ENCODE results near the gene BBC3. TPM values are rescaled to one million over a fixed set of nuclear protein-coding genes. Genes with fewer than 3 reads are reported as not detected.

BBC3 gene
- total and polyA plus RNA-seq, 7 experiments from 2014 or later: 8.5 to 42.0 (median 16.3) TPM

GRCh38 chr19:47215581-47215980, 15.4 kb downstream of the BBC3 start:
- Mint-ChIP-seq H3K36me3 (peaks cover 0 to 4% (median 3%) of the 10 kb centered on the region in 5 donors), H3K4me1 (peaks cover 3 to 12% (median 6%) of the 10 kb centered on the region in 7 donors), H3K9me3 (no peaks in the 10 kb centered on the region), H3K27ac (peak overlapping the region in 2 of 9 donors; percentile 3 to 30), H3K4me3 (no peak overlapping the region), H3K27me3 (no peaks in the 10 kb centered on the region)
- Histone ChIP-seq H3K4me1 (ENCODE audit: control insufficient read depth in 2 of 2, insufficient read depth in 2 of 2, low read length in 2 of 2) (peaks cover 5 to 7% of the 10 kb centered on the region in 2 donors), H3K27me3 (ENCODE audit: control insufficient read depth in 2 of 2, insufficient read depth in 2 of 2, low read length in 2 of 2) (no peaks in the 10 kb centered on the region), H3K4me3 (ENCODE audit: low read length) (no peak overlapping the region), H3K27ac (ENCODE audit: low read depth, low read length) (no peak overlapping the region), H3K9me3 (ENCODE audit: control insufficient read depth in 2 of 3, low read length in 3 of 3) (no peaks in the 10 kb centered on the region), H3K36me3 (ENCODE audit: control insufficient read depth in 2 of 3, insufficient read depth in 3 of 3, low read length in 3 of 3) (no peaks in the 10 kb centered on the region)
- no peak for ATAC-seq
- ChIA-PET POLR2A (interaction anchor here (0.6 to 1.0 kb wide), 4 partner anchors 10 to 594 kb away, joined by 3 to 5 read pairs (median 4); no protein-coding TSS in a partner anchor), CTCF (interaction anchor here (1.0 kb wide), 1 partner anchor 29 kb away, joined by 4 read pairs; no protein-coding TSS in a partner anchor)
- DNase-seq: no peak
- intact Hi-C loops (cut with micrococcal nuclease): no loop called here

- peak overlapping the region; percentile 55 to 88 (median 82) for H3K27ac Mint-ChIP-seq
- ATAC-seq: peak; percentile 97
- H3K27ac ChIP-seq (ENCODE audit: low read depth, low read length): peak overlapping the region; percentile 49
Observed at GRCh38 chr19:47210689-47211316, 20.2 kb downstream of the BBC3 start.

GRCh38 chr19:47210180-47210490, 20.9 kb downstream of the BBC3 start:
- Mint-ChIP-seq H3K36me3 (peaks cover 0 to 41% (median 14%) of the 10 kb centered on the region in 5 donors), H3K4me3 (no peak overlapping the region), H3K4me1 (peaks cover 8 to 33% (median 14%) of the 10 kb centered on the region in 7 donors), H3K27me3 (no peaks in the 10 kb centered on the region), H3K27ac (peak overlapping the region in 4 of 9 donors; percentile 31 to 88 (median 87)), H3K9me3 (no peaks in the 10 kb centered on the region)
- Histone ChIP-seq H3K27me3 (ENCODE audit: control insufficient read depth in 2 of 2, insufficient read depth in 2 of 2, low read length in 2 of 2) (no peaks in the 10 kb centered on the region), H3K4me1 (ENCODE audit: control insufficient read depth in 2 of 2, insufficient read depth in 2 of 2, low read length in 2 of 2) (peaks cover 8 to 10% of the 10 kb centered on the region in 2 donors), H3K36me3 (ENCODE audit: control insufficient read depth in 2 of 3, insufficient read depth in 3 of 3, low read length in 3 of 3) (peaks cover 5 to 51% (median 5%) of the 10 kb centered on the region in 3 experiments), H3K9me3 (ENCODE audit: control insufficient read depth in 2 of 3, low read length in 3 of 3) (no peaks in the 10 kb centered on the region), H3K4me3 (ENCODE audit: low read length) (no peak overlapping the region), H3K27ac (ENCODE audit: low read depth, low read length) (no peak overlapping the region)
- POLR2A ChIA-PET: interaction anchor here (0.6 to 6.4 kb wide), 20 partner anchors 10 to 97 kb away, joined by 3 to 67 read pairs (median 7); partner anchors contain the start of genes SAE1 and ZC3H4
- intact Hi-C loops (cut with micrococcal nuclease): loop anchor here (1.0 kb wide), 7 partner anchors 16 to 80 kb away; partner anchors contain the start of gene SAE1 (in 1 of the 2)
- CTCF ChIA-PET: interaction anchor here (0.6 to 6.8 kb wide), 23 partner anchors 12 to 1794 kb away, joined by 3 to 183 read pairs (median 10); partner anchors contain the start of genes CCDC9 and SAE1
- ATAC-seq (no peak), DNase-seq (no peak)

More at GRCh38 chr19:47210689-47211316, 20.2 kb downstream of the BBC3 start:
- CTCF ChIA-PET: interaction anchor here (0.6 to 6.8 kb wide), 28 partner anchors 9 to 1795 kb away, joined by 3 to 183 read pairs (median 8); partner anchors contain the start of genes CCDC9 and SAE1
- DNase-seq: peak; percentile 51 to 83 (median 76)
- no peak overlapping the region for H3K4me3 ChIP-seq (ENCODE audit: low read length)
- no peaks in the 10 kb centered on the region for H3K27me3 ChIP-seq (ENCODE audit: control insufficient read depth in 2 of 2, insufficient read depth in 2 of 2, low read length in 2 of 2)
- intact Hi-C loops (cut with micrococcal nuclease): loop anchor here (1.0 kb wide), 7 partner anchors 15 to 81 kb away; partner anchors contain the start of gene SAE1 (in 1 of the 2)
- H3K36me3 ChIP-seq (ENCODE audit: control insufficient read depth in 2 of 3, insufficient read depth in 3 of 3, low read length in 3 of 3): peaks cover 0 to 44% (median 4%) of the 10 kb centered on the region in 3 experiments
- Mint-ChIP-seq H3K27me3 (no peaks in the 10 kb centered on the region), H3K4me1 (peaks cover 8 to 30% (median 14%) of the 10 kb centered on the region in 7 donors), H3K36me3 (peaks cover 0 to 37% (median 11%) of the 10 kb centered on the region in 5 donors), H3K4me3 (peak overlapping the region in 8 of 10 donors; percentile 5 to 53 (median 18)), H3K9me3 (no peaks in the 10 kb centered on the region)
- POLR2A ChIA-PET: interaction anchor here (0.6 to 6.4 kb wide), 21 partner anchors 9 to 97 kb away, joined by 3 to 67 read pairs (median 6); partner anchors contain the start of genes SAE1 and ZC3H4
- no peaks in the 10 kb centered on the region for H3K9me3 ChIP-seq (ENCODE audit: control insufficient read depth in 2 of 3, low read length in 3 of 3)
- peaks cover 8 to 10% of the 10 kb centered on the region in 2 donors for H3K4me1 ChIP-seq (ENCODE audit: control insufficient read depth in 2 of 2, insufficient read depth in 2 of 2, low read length in 2 of 2)

- peaks cover 8 to 10% of the 10 kb centered on the region in 2 donors for H3K4me1 ChIP-seq (ENCODE audit: control insufficient read depth in 2 of 2, insufficient read depth in 2 of 2, low read length in 2 of 2)
- ATAC-seq (no peak), DNase-seq (no peak)
- no peak overlapping the region for H3K4me3 ChIP-seq (ENCODE audit: low read length)
- no peaks in the 10 kb centered on the region for H3K9me3 ChIP-seq (ENCODE audit: control insufficient read depth in 2 of 3, low read length in 3 of 3)
- intact Hi-C loops (cut with micrococcal nuclease): loop anchor here (1.0 kb wide), 7 partner anchors 17 to 79 kb away; partner anchors contain the start of gene SAE1 (in 1 of the 2)
- peaks cover 5 to 57% (median 11%) of the 10 kb centered on the region in 3 experiments for H3K36me3 ChIP-seq (ENCODE audit: control insufficient read depth in 2 of 3, insufficient read depth in 3 of 3, low read length in 3 of 3)
- peaks cover 8 to 36% (median 14%) of the 10 kb centered on the region in 7 donors for H3K4me1 Mint-ChIP-seq
- no peak overlapping the region for H3K4me3 Mint-ChIP-seq
- H3K27ac ChIP-seq (ENCODE audit: low read depth, low read length): no peak overlapping the region
- H3K27me3 ChIP-seq (ENCODE audit: control insufficient read depth in 2 of 2, insufficient read depth in 2 of 2, low read length in 2 of 2): no peaks in the 10 kb centered on the region
- CTCF ChIA-PET: interaction anchor here (1.1 to 6.8 kb wide), 16 partner anchors 11 to 196 kb away, joined by 3 to 183 read pairs (median 14); partner anchors contain the start of genes CCDC9 and SAE1
- peaks cover 0 to 47% (median 20%) of the 10 kb centered on the region in 5 donors for H3K36me3 Mint-ChIP-seq
- no peaks in the 10 kb centered on the region for H3K27me3 Mint-ChIP-seq
- H3K9me3 Mint-ChIP-seq: no peaks in the 10 kb centered on the region
- peak overlapping the region in 8 of 9 donors; percentile 35 to 87 (median 64) for H3K27ac Mint-ChIP-seq
- POLR2A ChIA-PET: interaction anchor here (1.3 to 6.4 kb wide), 12 partner anchors 16 to 96 kb away, joined by 6 to 67 read pairs (median 10); partner anchors contain the start of gene ZC3H4
Observed at GRCh38 chr19:47209319-47210179, 21.4 kb downstream of the BBC3 start.

GRCh38 chr19:47203254-47203653, 27.7 kb downstream of the BBC3 start:
- H3K4me1 Mint-ChIP-seq: peaks cover 14 to 37% (median 28%) of the 10 kb centered on the region in 7 donors
- H3K27ac ChIP-seq (ENCODE audit: low read depth, low read length): no peak overlapping the region
- H3K36me3 ChIP-seq (ENCODE audit: control insufficient read depth in 2 of 3, insufficient read depth in 3 of 3, low read length in 3 of 3): peaks cover 5 to 65% (median 11%) of the 10 kb centered on the region in 3 experiments
- H3K9me3 ChIP-seq (ENCODE audit: control insufficient read depth in 2 of 3, low read length in 3 of 3): no peaks in the 10 kb centered on the region
- intact Hi-C loops (cut with micrococcal nuclease): no loop called here
- H3K4me3 Mint-ChIP-seq: peak overlapping the region in 1 of 10 donors; percentile 37
- H3K27ac Mint-ChIP-seq: peak overlapping the region in 8 of 9 donors; percentile 12 to 84 (median 61)
- ATAC-seq (no peak), DNase-seq (no peak)
- ChIA-PET CTCF (interaction anchor here (1.5 kb wide), 1 partner anchor 17 kb away, joined by 3 read pairs; no protein-coding TSS in a partner anchor), POLR2A (no interaction called here)
- no peaks in the 10 kb centered on the region for H3K9me3 Mint-ChIP-seq
- no peaks in the 10 kb centered on the region for H3K27me3 ChIP-seq (ENCODE audit: control insufficient read depth in 2 of 2, insufficient read depth in 2 of 2, low read length in 2 of 2)
- H3K4me3 ChIP-seq (ENCODE audit: low read length): no peak overlapping the region
- no peaks in the 10 kb centered on the region for H3K27me3 Mint-ChIP-seq
- H3K36me3 Mint-ChIP-seq: peaks cover 7 to 39% (median 28%) of the 10 kb centered on the region in 5 donors
- H3K4me1 ChIP-seq (ENCODE audit: control insufficient read depth in 2 of 2, insufficient read depth in 2 of 2, low read length in 2 of 2): peaks cover 0 to 7% of the 10 kb centered on the region in 2 donors

Measured in naive thymus-derived CD4-positive, alpha-beta T cell (primary cell).